ENCODE measurements around the gene CBFA2T3.

CBFA2T3 gene

GRCh38 chr16:88999457-89000206 is 22.6 kb upstream of the CBFA2T3 start:
- DNase-seq (ENCODE audit: low spot score) (no peak), FAIRE-seq (no peak)

DNA sequence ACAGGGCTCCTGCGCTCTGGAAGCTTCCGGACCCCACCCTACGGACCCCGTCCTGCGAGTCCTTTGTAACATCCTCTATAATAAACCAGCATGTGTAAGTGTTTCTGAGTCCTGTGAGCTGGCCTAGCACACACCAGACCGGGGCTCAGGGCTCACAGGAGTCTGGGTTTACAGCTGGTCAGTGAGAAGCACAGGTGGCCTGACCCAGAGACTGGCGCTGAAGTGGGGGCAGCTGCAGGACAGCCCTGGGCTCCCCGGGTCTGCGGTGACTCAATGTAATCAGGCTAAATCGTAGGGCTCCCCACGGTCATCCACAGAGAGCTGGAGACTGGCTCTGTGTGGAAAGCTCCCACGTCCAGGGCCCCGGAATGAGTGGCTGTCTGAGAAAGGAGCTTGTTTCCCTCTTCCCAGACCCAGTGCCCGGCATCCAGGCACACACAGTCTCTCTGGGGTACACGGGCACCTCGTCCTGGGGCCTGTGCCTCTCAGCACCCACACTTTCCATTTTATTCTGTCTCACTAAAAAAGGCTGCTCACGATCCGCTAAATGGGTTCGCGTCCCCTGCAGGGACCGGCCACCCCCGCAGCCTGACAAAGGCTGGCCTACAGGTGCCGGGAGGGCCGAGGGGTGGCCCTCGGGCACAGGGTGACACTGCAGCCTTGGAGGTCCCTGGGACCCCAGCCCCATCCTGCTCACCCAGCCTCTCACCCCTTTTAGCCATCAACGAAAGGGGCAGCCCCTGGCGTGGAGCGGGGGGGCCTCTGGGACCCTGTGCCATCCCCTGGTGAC is 18.9 kb upstream of the CBFA2T3 start:
- FAIRE-seq (no peak), DNase-seq (ENCODE audit: low spot score) (no peak)

GRCh38 chr16:88995194-88995593 is 18.2 kb upstream of the CBFA2T3 start:
- FAIRE-seq, result no peak
- DNase-seq (ENCODE audit: low spot score), result no peak

GRCh38 chr16:88994695-88995094 is 17.7 kb upstream of the CBFA2T3 start:
- FAIRE-seq, result no peak
- no peak for DNase-seq (ENCODE audit: low spot score)

DNA sequence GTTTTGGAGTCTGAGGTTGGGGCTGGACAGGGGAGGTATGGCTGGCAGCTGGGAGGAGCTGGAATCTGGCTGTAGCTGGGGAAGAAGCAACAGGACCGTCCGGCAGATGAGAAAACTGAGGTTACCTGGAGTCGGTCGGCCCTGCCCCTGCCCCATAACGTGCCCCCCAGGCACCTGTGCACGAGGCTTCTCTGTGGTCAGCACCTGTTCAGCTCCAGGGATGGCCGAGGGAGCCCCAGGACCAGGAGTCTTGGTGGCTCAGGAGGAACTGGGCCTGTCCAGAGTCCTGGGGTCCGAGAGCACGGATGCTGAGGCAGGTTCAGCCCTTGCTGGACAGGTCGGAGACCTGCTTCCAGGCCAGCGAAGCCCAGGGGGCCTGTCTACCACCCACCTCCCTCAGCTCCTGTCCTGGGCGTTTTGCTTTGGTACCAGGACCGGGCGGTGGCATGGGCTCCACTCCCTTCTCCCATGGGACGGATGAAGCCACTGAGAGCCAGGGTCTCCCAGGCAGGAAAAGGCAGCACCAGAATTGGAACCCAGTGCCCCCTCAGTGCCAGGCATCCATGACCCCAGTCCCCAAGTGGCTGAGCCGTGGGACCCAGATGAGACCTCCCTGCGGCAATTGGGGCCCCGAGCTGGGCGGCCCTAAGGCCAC is 17.1 kb upstream of the CBFA2T3 start:
- FAIRE-seq, result no peak
- DNase-seq (ENCODE audit: low spot score), result no peak

DNA sequence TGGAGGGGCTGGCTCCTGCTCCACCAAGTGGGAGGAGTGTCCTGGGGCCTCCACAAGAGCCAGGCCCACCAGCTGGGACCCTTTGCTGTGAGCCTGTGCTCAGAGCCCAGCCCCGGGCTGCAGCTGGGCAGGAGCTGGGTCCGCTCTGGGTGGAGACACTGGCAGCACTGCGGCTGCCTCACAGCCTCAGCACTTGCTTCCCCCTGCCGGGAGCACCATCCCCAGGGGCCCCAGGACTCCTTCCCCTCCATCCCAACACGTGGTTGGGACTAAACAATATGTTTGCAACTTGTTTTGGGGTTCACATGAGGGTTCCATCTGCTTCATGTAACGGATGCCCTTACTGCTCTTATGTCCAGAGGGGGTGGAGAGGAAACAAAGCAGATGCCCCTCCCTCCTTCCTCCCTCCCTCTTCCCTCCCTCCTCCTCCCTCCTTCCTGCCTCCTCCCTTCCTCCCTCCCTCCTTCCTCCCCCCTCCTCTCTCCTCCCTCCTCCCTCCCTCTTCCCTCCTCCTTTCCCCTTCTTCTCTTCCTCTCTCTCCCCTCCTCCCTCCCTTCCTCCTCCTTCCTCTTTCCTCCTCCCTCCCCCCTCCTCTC is 16.3 kb upstream of the CBFA2T3 start:
- no peak for FAIRE-seq
- DNase-seq (ENCODE audit: low spot score), result no peak

DNA sequence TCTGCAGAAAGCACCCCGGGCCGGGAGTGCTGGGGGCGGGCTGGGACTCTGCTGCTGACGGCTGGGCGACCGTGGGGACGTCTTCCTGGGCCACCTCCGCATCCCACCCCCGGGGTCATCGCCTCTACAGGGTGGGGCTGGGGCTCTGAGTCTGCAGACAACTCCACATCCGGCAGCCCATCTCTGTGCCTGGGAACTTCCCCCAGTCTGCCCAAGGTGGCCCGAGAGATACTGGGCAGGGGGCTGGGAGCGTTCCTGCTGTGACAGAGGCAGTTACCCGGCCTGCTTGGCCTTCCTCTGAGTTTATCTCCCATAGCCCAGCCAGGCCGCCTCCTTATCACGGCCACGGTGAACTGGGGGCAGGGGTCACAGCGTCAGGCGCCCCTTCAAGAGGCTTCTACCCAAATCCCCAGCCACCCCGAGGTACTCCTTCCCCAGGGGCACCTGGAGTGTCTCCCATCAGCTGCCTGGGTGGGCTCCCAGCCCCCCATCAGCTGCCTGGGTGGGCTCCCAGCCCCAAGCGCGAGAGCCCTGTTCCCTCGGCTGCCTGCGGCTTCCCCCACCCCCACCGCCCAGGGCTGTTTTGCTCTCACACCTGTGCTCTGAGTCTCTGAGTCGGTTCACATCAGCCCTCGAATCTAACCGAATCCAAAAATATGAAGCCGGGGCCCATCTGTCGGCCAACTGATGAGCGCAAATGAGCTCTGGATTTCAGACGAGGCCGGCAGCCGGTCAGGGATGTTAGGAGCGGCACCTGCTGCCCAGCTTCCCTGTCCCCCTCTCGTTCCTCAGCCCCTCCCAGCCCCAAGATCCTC is 15.6 kb upstream of the CBFA2T3 start:
- FAIRE-seq, result no peak
- no peak for DNase-seq (ENCODE audit: low spot score)

DNA sequence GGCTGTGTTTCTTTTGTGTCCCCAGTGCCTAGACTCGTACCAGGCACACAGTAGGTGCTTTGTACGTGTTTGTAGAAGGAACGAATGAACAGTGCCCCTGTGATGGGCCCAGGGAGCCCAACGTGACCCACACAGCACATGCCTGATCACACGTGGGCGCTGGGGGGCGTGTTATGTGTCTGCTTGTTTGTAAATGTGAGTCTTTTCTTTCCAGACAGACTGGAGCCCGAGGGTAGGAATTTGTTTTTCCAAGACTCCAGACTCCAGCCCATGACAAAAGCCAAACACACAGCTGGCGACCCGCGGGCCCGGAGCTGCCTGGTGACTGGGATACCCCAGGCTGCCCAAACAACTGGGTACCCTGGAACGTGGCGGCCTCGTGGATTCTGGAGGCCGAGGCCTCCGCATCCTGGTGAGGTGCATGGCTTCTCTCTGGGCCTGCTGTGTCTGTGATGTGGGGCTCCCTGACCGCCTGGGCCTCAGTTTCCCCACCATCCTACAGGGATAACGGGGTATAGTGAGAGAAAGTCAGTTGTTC is 14.9 kb upstream of the CBFA2T3 start:
- FAIRE-seq, result no peak

GRCh38 chr16:88989852-88990547 is 13.0 kb upstream of the CBFA2T3 start:
- no peak for FAIRE-seq
- DNase-seq (ENCODE audit: low spot score), result no peak

More for the DNA sequence above, 14.9 kb upstream of the CBFA2T3 start:
- DNase-seq (ENCODE audit: low spot score), result no peak

DNA sequence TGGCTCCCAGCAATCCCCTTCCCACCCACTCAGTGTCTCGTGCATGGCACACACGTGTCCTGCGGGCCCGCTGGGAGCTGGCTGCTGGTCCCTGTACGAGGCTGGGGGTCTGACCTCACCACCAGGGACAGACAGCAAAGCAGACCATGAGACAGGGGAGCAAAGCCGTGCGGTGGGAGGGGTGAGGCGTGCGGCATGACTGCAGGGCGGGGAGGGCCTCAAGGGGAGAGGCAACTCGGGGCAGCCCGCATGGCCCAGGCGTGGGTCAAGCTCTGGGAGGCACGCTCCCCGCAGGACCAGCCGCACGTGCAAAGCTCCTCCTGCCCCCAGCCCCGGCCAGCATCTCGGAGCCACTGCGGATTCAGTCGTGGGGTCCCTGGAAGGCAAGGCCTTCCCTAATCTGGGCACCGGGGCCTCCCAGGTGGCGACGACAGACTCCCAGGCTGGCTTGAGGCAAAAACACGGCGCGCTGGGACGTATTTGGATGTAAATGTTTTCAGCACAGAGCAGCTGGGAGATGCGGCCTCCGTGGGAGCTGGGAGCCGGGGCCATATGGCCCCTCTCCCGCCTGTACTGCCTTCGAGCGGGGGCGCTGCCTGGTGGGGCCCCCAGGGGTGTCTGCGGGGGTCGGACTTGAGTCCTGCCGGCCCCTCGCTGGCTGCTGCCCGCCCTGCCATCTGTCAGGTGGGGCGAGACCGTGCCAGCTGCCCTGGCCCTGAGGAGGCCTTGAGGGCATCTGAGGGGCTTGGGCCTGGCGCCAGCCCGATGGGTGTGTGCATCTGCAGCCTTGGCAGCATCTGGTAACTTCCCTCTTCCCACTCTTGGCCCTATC is 12.2 kb upstream of the CBFA2T3 start:
- no peak for FAIRE-seq

DNA sequence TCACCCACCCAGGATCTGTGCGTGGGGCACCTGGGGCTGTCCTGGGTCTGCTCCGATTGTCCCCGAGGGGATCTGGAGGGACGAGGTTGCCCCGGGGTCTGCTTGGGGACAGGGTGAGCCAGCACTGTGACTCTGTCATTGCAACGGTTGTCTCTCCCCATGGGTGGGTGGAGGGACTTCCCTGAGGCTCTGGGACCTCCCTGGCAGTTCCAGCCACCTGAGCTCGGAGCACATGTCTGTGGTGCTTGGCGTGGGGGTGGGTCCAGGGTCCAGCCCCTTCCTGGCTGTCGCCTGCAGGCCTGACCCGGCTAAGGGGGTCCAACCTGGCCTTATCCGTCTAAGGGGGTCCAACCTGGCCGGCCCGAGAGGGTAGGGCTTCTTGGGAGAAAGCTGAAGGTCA is 8.5 kb upstream of the CBFA2T3 start:
- DNase-seq (ENCODE audit: low spot score), result no peak

More for the DNA sequence above, 12.2 kb upstream of the CBFA2T3 start:
- no peak for DNase-seq (ENCODE audit: low spot score)

GRCh38 chr16:88983771-88984687 is 7.0 kb upstream of the CBFA2T3 start:
- DNase-seq (ENCODE audit: low spot score) (no peak), FAIRE-seq (no peak)

More for the DNA sequence above, 8.5 kb upstream of the CBFA2T3 start:
- FAIRE-seq, result no peak

DNA sequence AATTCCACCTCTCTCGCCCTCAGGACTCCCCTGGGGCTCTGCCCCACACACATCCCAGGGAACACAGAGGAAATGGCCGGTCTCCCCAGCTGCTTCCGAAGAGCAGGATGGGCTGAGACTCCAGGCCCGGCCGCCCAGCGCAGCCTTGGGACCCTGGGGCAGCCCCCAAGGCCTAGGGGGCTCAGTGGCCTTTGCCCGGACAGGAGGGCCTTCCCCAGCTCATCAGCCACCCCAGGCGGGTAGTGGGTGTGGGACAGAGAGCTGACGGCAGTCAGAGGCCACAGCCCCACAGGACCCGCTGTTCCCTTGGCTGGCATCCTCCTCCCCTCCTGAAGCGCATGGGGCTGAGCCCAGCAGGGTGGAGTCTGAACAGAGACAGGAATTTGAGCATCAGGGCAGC is 6.2 kb upstream of the CBFA2T3 start:
- DNase-seq (ENCODE audit: low spot score) (no peak), FAIRE-seq (no peak)

DNA sequence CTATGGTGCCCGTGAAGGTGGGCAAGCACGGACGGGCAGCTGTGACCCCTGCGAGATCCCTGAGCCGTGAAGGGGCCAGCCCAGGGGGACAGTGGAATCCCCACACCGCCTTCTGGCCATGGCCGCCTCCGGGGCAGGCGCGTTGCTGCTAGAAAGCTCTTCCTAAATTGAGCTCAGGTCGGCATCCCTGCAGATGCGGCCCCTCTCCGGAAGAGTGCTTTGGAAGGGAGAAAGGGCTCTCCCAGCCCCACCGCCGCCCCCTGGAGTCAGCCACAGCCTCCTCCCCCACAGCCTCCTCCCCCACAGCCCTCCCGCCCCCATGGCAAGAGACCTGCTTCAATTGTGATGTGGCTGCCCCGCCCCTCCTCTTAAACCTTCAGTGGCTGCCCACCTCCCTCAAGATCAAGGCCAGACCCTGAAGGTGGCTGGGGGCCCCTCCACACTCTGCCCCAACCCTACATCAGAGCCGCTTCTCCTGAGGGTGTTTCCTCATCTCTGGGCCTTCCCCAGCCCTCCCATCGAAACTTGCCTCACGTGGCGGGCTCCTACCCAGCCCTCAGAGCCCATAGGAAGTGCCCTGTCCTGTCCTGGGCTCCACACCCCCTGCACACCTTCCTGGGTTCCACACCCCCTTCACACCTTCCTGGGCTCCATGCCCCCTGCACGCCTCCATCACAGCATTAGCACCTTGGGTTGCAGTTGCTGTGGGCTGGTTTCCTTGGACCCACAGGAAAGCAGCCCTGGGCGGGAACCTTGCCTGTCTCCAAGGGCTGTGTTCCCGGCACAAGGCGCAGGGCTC is 5.5 kb upstream of the CBFA2T3 start:
- DNase-seq (ENCODE audit: low spot score), result no peak
- FAIRE-seq, result no peak

- no peak for FAIRE-seq
Observed at GRCh38 chr16:88979353-88980015, 2.5 kb upstream of the CBFA2T3 start.

GRCh38 chr16:88978608-88979346 is 1.8 kb upstream of the CBFA2T3 start:
- DNase-seq (ENCODE audit: low spot score) (no peak), FAIRE-seq (no peak)

More at GRCh38 chr16:88979353-88980015, 2.5 kb upstream of the CBFA2T3 start:
- DNase-seq (ENCODE audit: low spot score), result no peak

Measured in RCC 7860 (cell line).